HG03280 (cell line): ENCODE measurements around the gene FSD1L.

Experiments used
- ATAC-seq: cut with Tn5 transposase; IDR thresholded peaks from one replicate; pipeline ENCODE4 v1.9.1; 2021; ENCODE audit warnings: mild to moderate bottlenecking, moderate library complexity; ENCODE audit not compliant: unreplicated experiment

Gene FSD1L

GRCh38 chr9:105432247-105432842 lies 15.5 kb upstream of the FSD1L start:
- no peak for ATAC-seq

- no peak for ATAC-seq
Observed at GRCh38 chr9:105435453-105435852, 12.4 kb upstream of the FSD1L start.

- ATAC-seq: no peak
Observed at GRCh38 chr9:105436783-105437182, 11.1 kb upstream of the FSD1L start.

- no peak for ATAC-seq
Observed at GRCh38 chr9:105437704-105438103, 10.1 kb upstream of the FSD1L start.

- ATAC-seq: no peak
Observed at GRCh38 chr9:105438141-105438806, 9.6 kb upstream of the FSD1L start.

- ATAC-seq: no peak
Observed at GRCh38 chr9:105439428-105439827, 8.4 kb upstream of the FSD1L start.

- ATAC-seq: no peak
Observed at GRCh38 chr9:105441616-105442160, 6.1 kb upstream of the FSD1L start.

GRCh38 chr9:105443121-105443520 lies 4.7 kb upstream of the FSD1L start:
- ATAC-seq: no peak

- no peak for ATAC-seq
Observed at GRCh38 chr9:105444130-105444529, 3.7 kb upstream of the FSD1L start.

- ATAC-seq: no peak
Observed at GRCh38 chr9:105445203-105445881, 2.5 kb upstream of the FSD1L start.

- ATAC-seq: no peak
Observed at GRCh38 chr9:105447386-105447813, 434 bp upstream of the FSD1L start.

GRCh38 chr9:105449081-105449480 lies 1.2 kb downstream of the FSD1L start:
- no peak for ATAC-seq

GRCh38 chr9:105452185-105452584 lies 4.4 kb downstream of the FSD1L start:
- ATAC-seq: no peak

- ATAC-seq: no peak
Observed at GRCh38 chr9:105455836-105456475, 8.1 kb downstream of the FSD1L start.

GRCh38 chr9:105457560-105458294 lies 9.9 kb downstream of the FSD1L start:
- ATAC-seq: no peak

GRCh38 chr9:105458404-105458803 lies 10.6 kb downstream of the FSD1L start:
- no peak for ATAC-seq

- ATAC-seq: no peak
Observed at GRCh38 chr9:105459336-105459735, 11.5 kb downstream of the FSD1L start.

- no peak for ATAC-seq
Observed at GRCh38 chr9:105466898-105467455, 19.1 kb downstream of the FSD1L start.

GRCh38 chr9:105468875-105469274 lies 21.0 kb downstream of the FSD1L start:
- ATAC-seq: no peak

- no peak for ATAC-seq
Observed at GRCh38 chr9:105473221-105473620, 25.4 kb downstream of the FSD1L start.
